Ishikawa (cell line): Measurements from ENCODE around the gene MGLL.

Experiments used
- CREB1 ChIP-seq: IDR thresholded peaks from 2 replicates; pipeline ENCODE4 v1.6.1; 2012; ENCODE audit warnings: low read depth
- EP300 ChIP-seq: IDR thresholded peaks from 2 replicates; pipeline ENCODE4 v1.6.1; 2012; ENCODE audit warnings: borderline replicate concordance
- FOXM1 ChIP-seq: IDR thresholded peaks from 2 replicates; pipeline ENCODE4 v1.6.1; 2012; ENCODE audit warnings: low read depth, borderline replicate concordance
- RAD21 ChIP-seq: IDR thresholded peaks from 2 replicates; pipeline ENCODE4 v1.6.1; 2012; ENCODE audit warnings: low read depth
- TEAD4 ChIP-seq: IDR thresholded peaks from 2 replicates; pipeline ENCODE4 v1.6.1; 2012
- ZBTB7A ChIP-seq: IDR thresholded peaks from 2 replicates; pipeline ENCODE4 v1.6.1; 2012; ENCODE audit warnings: low read depth
- TF ChIP-seq, protein P1 (sequence below): IDR thresholded peaks from 2 replicates; pipeline ENCODE4 v1.6.1; 2012; ENCODE audit warnings: low read depth, mild to moderate bottlenecking
- TF ChIP-seq, protein P2 (sequence below): IDR thresholded peaks from 2 replicates; pipeline ENCODE4 v1.6.1; 2012
- TF ChIP-seq, protein P3 (sequence below): IDR thresholded peaks from 2 replicates; pipeline ENCODE4 v1.6.1; 2012

DNA sequence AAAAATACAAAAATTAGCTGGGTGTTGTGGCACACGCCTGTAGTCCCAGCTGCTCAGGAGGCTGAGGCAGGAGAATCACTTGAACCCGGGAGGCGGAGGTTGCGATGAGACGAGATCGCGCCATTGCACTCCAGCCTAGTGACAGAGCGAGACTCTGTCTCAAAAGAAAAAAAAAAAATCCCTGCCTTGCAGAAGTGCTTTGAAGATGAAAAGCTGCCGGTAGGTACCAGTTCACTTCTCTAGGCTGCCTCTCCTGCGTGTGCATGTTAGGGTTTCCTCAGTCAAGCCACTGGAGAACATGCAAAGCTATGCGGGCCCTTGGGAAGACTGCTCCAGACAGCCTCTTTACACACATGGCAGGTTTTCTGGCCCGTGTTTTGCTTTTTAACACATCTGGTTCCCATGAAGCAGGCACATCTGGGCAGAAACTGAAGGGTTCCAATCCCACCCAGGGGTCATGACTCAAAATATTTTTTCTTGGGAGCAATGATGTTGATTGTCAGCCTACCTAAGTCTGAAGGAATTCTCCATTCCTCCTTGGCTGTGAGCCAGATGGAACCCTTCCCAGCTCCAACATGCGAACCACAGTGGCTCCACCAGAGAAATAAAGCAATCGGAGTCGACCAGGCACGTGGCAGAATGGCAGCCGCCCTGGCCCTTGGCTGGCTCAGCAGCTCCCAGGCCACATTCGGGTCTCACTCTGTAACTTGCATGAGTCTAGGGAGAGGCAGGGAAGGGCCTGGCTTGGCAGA is 29.6 kb downstream of the MGLL start:
- no peak for TF ChIP-seq CREB1
- TF ChIP-seq TEAD4, result 0 out of 2 replicates have a peak, but pooled peaks have one; percentile 7
- TF ChIP-seq, protein P1, sequence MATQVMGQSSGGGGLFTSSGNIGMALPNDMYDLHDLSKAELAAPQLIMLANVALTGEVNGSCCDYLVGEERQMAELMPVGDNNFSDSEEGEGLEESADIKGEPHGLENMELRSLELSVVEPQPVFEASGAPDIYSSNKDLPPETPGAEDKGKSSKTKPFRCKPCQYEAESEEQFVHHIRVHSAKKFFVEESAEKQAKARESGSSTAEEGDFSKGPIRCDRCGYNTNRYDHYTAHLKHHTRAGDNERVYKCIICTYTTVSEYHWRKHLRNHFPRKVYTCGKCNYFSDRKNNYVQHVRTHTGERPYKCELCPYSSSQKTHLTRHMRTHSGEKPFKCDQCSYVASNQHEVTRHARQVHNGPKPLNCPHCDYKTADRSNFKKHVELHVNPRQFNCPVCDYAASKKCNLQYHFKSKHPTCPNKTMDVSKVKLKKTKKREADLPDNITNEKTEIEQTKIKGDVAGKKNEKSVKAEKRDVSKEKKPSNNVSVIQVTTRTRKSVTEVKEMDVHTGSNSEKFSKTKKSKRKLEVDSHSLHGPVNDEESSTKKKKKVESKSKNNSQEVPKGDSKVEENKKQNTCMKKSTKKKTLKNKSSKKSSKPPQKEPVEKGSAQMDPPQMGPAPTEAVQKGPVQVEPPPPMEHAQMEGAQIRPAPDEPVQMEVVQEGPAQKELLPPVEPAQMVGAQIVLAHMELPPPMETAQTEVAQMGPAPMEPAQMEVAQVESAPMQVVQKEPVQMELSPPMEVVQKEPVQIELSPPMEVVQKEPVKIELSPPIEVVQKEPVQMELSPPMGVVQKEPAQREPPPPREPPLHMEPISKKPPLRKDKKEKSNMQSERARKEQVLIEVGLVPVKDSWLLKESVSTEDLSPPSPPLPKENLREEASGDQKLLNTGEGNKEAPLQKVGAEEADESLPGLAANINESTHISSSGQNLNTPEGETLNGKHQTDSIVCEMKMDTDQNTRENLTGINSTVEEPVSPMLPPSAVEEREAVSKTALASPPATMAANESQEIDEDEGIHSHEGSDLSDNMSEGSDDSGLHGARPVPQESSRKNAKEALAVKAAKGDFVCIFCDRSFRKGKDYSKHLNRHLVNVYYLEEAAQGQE, result no peak
- TF ChIP-seq EP300, result no peak
- no peak for TF ChIP-seq RAD21
- TF ChIP-seq, protein P2, sequence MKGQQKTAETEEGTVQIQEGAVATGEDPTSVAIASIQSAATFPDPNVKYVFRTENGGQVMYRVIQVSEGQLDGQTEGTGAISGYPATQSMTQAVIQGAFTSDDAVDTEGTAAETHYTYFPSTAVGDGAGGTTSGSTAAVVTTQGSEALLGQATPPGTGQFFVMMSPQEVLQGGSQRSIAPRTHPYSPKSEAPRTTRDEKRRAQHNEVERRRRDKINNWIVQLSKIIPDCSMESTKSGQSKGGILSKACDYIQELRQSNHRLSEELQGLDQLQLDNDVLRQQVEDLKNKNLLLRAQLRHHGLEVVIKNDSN, result peak; percentile 39; the same call in 1 of the 2 replicates
- TF ChIP-seq ZBTB7A, result no peak
- TF ChIP-seq, protein P3, sequence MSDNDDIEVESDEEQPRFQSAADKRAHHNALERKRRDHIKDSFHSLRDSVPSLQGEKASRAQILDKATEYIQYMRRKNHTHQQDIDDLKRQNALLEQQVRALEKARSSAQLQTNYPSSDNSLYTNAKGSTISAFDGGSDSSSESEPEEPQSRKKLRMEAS, result peak; percentile 91
- no peak for TF ChIP-seq FOXM1
